GM19372 (cell line): Measurements from ENCODE around the gene PPME1.
"Not testable (repeated sequence)": the region's sequence is repeated elsewhere in the genome, so short reads cannot be mapped to it uniquely, and the experiment has no call there.

Experiments
- ATAC-seq: cut with Tn5 transposase; IDR thresholded peaks from one replicate; pipeline ENCODE4 v1.9.1; 2021; ENCODE audit warnings: mild to moderate bottlenecking, low read depth, moderate library complexity; ENCODE audit not compliant: unreplicated experiment

PPME1 gene

GRCh38 chr11:74170694-74171629 lies at the start of gene PPME1, which contains the start of gene C2CD3:
Gene PPME1, plus strand, starts transcription at chr11:74171289. Its CDS starts 133 bp downstream, at chr11:74171422.
Gene C2CD3, minus strand, starts transcription at chr11:74171002. Its CDS starts 210 bp downstream, at chr11:74170792.
- peak; percentile 93 for ATAC-seq

- no peak for ATAC-seq
Observed at GRCh38 chr11:74121804-74122203, 49.3 kb upstream of the PPME1 start.

GRCh38 chr11:74123008-74123448 lies 48.1 kb upstream of the PPME1 start:
- ATAC-seq = no peak

GRCh38 chr11:74129121-74129520 lies 42.0 kb upstream of the PPME1 start:
- not testable (repeated sequence) for ATAC-seq

- no peak for ATAC-seq
Observed at GRCh38 chr11:74132833-74133232, 38.3 kb upstream of the PPME1 start.

- no peak for ATAC-seq
Observed at GRCh38 chr11:74133436-74133835, 37.7 kb upstream of the PPME1 start.

GRCh38 chr11:74134661-74135060 lies 36.4 kb upstream of the PPME1 start:
- no peak for ATAC-seq

GRCh38 chr11:74135127-74135840 lies 35.8 kb upstream of the PPME1 start:
- no peak for ATAC-seq

- no peak for ATAC-seq
Observed at GRCh38 chr11:74138021-74138420, 33.1 kb upstream of the PPME1 start.

GRCh38 chr11:74138572-74138971 lies 32.5 kb upstream of the PPME1 start:
- ATAC-seq = no peak

GRCh38 chr11:74139151-74139918 lies 31.8 kb upstream of the PPME1 start:
- ATAC-seq = no peak

GRCh38 chr11:74139919-74140431 lies 31.1 kb upstream of the PPME1 start:
- not testable (repeated sequence) for ATAC-seq

GRCh38 chr11:74141241-74141695 lies 29.8 kb upstream of the PPME1 start:
- ATAC-seq = no peak

GRCh38 chr11:74141908-74142307 lies 29.2 kb upstream of the PPME1 start:
- ATAC-seq = no peak

- no peak for ATAC-seq
Observed at GRCh38 chr11:74142624-74143023, 28.5 kb upstream of the PPME1 start.

- no peak for ATAC-seq
Observed at GRCh38 chr11:74144592-74144991, 26.5 kb upstream of the PPME1 start.

- no peak for ATAC-seq
Observed at GRCh38 chr11:74147199-74147929, 23.7 kb upstream of the PPME1 start.

GRCh38 chr11:74153224-74153623 lies 17.9 kb upstream of the PPME1 start:
- no peak for ATAC-seq

GRCh38 chr11:74154620-74155281 lies 16.3 kb upstream of the PPME1 start:
- no peak for ATAC-seq
